ENCODE results near the gene SAMD14.

Gene SAMD14

GRCh38 chr17:50147841-50148225 is 17.9 kb upstream of the SAMD14 start:
- DNase-seq: no peak

- no peak for DNase-seq
Observed at GRCh38 chr17:50146927-50147665, 17.1 kb upstream of the SAMD14 start.

- peak in 1 of 2 donors; percentile 37 for DNase-seq
Observed at GRCh38 chr17:50146230-50146926, 16.4 kb upstream of the SAMD14 start.

GRCh38 chr17:50145532-50146229 is 15.7 kb upstream of the SAMD14 start:
- no peak for DNase-seq

GRCh38 chr17:50144845-50145531 is 15.0 kb upstream of the SAMD14 start:
- DNase-seq: no peak

- no peak for DNase-seq
Observed at GRCh38 chr17:50144355-50144754, 14.4 kb upstream of the SAMD14 start.

GRCh38 chr17:50143461-50144176 is 13.7 kb upstream of the SAMD14 start:
- no peak for DNase-seq

- DNase-seq: no peak
Observed at GRCh38 chr17:50141745-50142110, 11.8 kb upstream of the SAMD14 start.

GRCh38 chr17:50141026-50141744 is 11.2 kb upstream of the SAMD14 start:
- no peak for DNase-seq

GRCh38 chr17:50139950-50140885 is 10.3 kb upstream of the SAMD14 start:
- DNase-seq: peak; percentile 85

GRCh38 chr17:50139185-50139783 is 9.3 kb upstream of the SAMD14 start:
- no peak for DNase-seq

- no peak for DNase-seq
Observed at GRCh38 chr17:50137042-50137441, 7.1 kb upstream of the SAMD14 start.

- DNase-seq: no peak
Observed at GRCh38 chr17:50136096-50136687, 6.2 kb upstream of the SAMD14 start.

GRCh38 chr17:50135316-50136095 is 5.5 kb upstream of the SAMD14 start:
- DNase-seq: no peak

GRCh38 chr17:50134206-50135110 is 4.5 kb upstream of the SAMD14 start:
- no peak for DNase-seq

GRCh38 chr17:50133769-50134099 is 3.8 kb upstream of the SAMD14 start:
- no peak for DNase-seq

GRCh38 chr17:50133028-50133768 is 3.2 kb upstream of the SAMD14 start:
- no peak for DNase-seq
